OCI-LY3 (cell line): ENCODE measurements around the gene EIF5.

Experiments used
- CTCF ChIP-seq: fragments of 200-600, 300-600 bp; sonication (generic); IDR thresholded peaks from 2 replicates; pipeline ENCODE4 v1.5.1; 2014; ENCODE audit warnings: antibody characterized with exemption, low read length, low read depth
- EZH2phosphoT487 ChIP-seq: fragments of 200-600 bp; shearing (Covaris generic); IDR thresholded peaks from 2 replicates; pipeline ENCODE4 v1.6.1; 2018; ENCODE audit warnings: antibody characterized with exemption, mixed run types, low read depth

DNA sequence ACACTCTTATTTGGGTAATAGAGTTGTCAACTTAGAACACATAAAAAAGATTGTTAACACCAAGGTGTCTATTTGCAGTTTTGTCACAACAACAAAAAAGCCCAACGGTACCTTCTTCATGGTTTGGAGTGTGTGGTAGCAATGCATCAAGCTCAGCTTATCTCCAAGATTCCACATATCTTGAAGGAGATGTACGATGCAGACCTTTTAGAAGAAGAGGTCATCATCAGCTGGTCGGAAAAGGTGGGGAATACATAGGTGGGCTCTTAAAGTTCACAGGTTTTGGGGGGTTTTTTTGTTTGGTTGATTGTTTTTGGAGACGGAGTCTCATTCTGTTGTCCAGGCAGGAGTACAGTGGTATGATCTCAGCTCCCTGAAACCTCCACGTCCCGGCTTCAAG lies 5.5 kb downstream of the EIF5 start:
- TF ChIP-seq CTCF = no peak
- no peak for TF ChIP-seq EZH2phosphoT487
